GM18909 (cell line): ENCODE measurements around the gene CLEC4F.
"Not testable (repeated sequence)": the region's sequence is repeated elsewhere in the genome, so short reads cannot be mapped to it uniquely, and the experiment has no call there.

ENCODE experiments used
- ATAC-seq: cut with Tn5 transposase; IDR thresholded peaks from one replicate; pipeline ENCODE4 v1.9.1; 2021; ENCODE audit warnings: mild to moderate bottlenecking; ENCODE audit not compliant: unreplicated experiment, poor library complexity

CLEC4F gene

GRCh38 chr2:70828115-70828514 lies 7.7 kb upstream of the CLEC4F start:
- ATAC-seq, result no peak

GRCh38 chr2:70827388-70827787 lies 7.0 kb upstream of the CLEC4F start:
- ATAC-seq, result no peak

- no peak for ATAC-seq
Observed at GRCh38 chr2:70826696-70827350, 6.4 kb upstream of the CLEC4F start.

GRCh38 chr2:70823249-70823648 lies 2.9 kb upstream of the CLEC4F start:
- ATAC-seq, result no peak

- no peak for ATAC-seq
Observed at GRCh38 chr2:70822843-70823242, 2.4 kb upstream of the CLEC4F start.

GRCh38 chr2:70817284-70817954 lies 3.0 kb downstream of the CLEC4F start:
- no peak for ATAC-seq

- no peak for ATAC-seq
Observed at GRCh38 chr2:70816726-70817125, 3.7 kb downstream of the CLEC4F start.

GRCh38 chr2:70808983-70809958 lies 11.1 kb downstream of the CLEC4F start:
- no peak for ATAC-seq

GRCh38 chr2:70807828-70808118 lies 12.6 kb downstream of the CLEC4F start:
- no peak for ATAC-seq

- no peak for ATAC-seq
Observed at GRCh38 chr2:70807102-70807827, 13.1 kb downstream of the CLEC4F start.

- ATAC-seq, result no peak
Observed at GRCh38 chr2:70806620-70807019, 13.8 kb downstream of the CLEC4F start.

- no peak for ATAC-seq
Observed at GRCh38 chr2:70806013-70806412, 14.4 kb downstream of the CLEC4F start.

GRCh38 chr2:70801607-70802263 lies 18.7 kb downstream of the CLEC4F start:
- no peak for ATAC-seq

- ATAC-seq, result no peak
Observed at GRCh38 chr2:70799706-70800105, 20.7 kb downstream of the CLEC4F start.

GRCh38 chr2:70797996-70798395 lies 22.4 kb downstream of the CLEC4F start:
- ATAC-seq, result not testable (repeated sequence)

GRCh38 chr2:70797506-70797905 lies 22.9 kb downstream of the CLEC4F start:
- no peak for ATAC-seq

GRCh38 chr2:70796262-70796661 lies 24.1 kb downstream of the CLEC4F start:
- ATAC-seq, result no peak

GRCh38 chr2:70795164-70795995 lies 25.0 kb downstream of the CLEC4F start:
- no peak for ATAC-seq

GRCh38 chr2:70793450-70793849 lies 26.9 kb downstream of the CLEC4F start:
- no peak for ATAC-seq
